GM12891 (cell line): ENCODE results near the gene EME2.

Experiments used
- PAX5 ChIP-seq: IDR thresholded peaks from 2 replicates; pipeline ENCODE4 v1.6.1; 2011; ENCODE audit warnings: low read length, moderate library complexity, mild to moderate bottlenecking; ENCODE audit not compliant: insufficient read depth, severe bottlenecking
- POLR2A ChIP-seq: IDR thresholded peaks from 2 replicates; pipeline ENCODE4 v1.6.1; 2011; ENCODE audit warnings: low read depth, low read length, control low read depth
- POLR2AphosphoS5 ChIP-seq: IDR thresholded peaks from 2 replicates; pipeline ENCODE4 v1.6.1; 2011; ENCODE audit warnings: low read depth, low read length, control low read depth
- POU2F2 ChIP-seq: IDR thresholded peaks from 2 replicates; pipeline ENCODE4 v1.6.1; 2011; ENCODE audit warnings: low read depth, mild to moderate bottlenecking, control low read depth, low read length, moderate library complexity
- SPI1 ChIP-seq: IDR thresholded peaks from 2 replicates; pipeline ENCODE4 v1.6.1; 2011; ENCODE audit warnings: low read depth, low read length, control low read depth
- TAF1 ChIP-seq: IDR thresholded peaks from 2 replicates; pipeline ENCODE4 v1.6.1; 2011; ENCODE audit warnings: low read depth, low read length, control low read depth

DNA sequence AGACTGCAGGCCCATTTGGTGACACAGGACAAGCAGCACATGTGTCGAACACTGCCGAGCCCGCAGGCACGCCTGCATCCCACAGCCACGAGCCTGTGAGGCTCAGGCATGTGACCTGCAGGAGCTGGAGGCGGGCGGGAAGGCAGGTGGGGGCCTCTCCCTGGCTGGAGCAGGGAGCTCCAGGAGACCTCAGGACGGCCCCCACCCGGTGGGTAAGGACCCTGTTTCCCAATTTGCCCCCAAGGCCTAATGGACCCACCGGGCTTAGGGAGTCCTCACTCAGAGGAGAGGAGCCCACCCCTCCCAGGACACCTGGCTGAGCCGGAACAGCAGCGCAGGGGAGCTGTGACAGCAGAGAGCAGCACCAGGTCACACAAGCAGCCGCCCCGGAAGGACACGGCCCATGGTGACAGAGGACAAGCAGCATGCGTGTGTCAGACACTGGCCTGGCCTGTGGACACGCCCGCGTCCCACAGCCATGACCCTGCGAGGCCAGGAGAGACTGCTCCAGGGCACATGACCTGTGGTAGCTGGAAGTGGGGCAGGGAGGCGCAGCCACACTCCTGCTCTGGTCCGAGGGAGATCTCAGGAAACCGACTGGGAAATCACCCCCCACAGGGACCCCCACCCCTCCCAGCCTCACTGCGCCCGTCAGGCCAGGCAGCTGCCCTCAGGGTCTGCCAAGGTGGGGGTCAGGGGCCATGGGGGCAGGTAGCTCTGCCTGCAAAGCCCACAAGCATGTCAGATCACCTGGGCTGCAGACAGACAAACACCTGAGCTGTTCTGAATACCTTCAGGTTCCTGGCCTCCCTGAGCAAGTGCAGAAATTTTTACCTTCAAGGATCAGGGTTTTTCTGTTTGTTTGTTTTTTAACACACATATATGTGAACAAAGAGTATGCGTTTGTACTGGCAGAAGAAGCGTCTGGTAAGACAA lies 7.4 kb downstream of the EME2 start:
- TF ChIP-seq POLR2A (no peak), POU2F2 (no peak), TAF1 (no peak), POLR2AphosphoS5 (no peak), SPI1 (no peak), PAX5 (no peak)
